HG02870 (cell line): Measurements from ENCODE around the gene C2orf78.
"Not testable (repeated sequence)": the region's sequence is repeated elsewhere in the genome, so short reads cannot be mapped to it uniquely, and the experiment has no call there.

ENCODE experiments used
- ATAC-seq: cut with Tn5 transposase; IDR thresholded peaks from one replicate; pipeline ENCODE4 v1.9.1; 2021; ENCODE audit warnings: mild to moderate bottlenecking, moderate library complexity; ENCODE audit not compliant: unreplicated experiment

C2orf78 gene, protein sequence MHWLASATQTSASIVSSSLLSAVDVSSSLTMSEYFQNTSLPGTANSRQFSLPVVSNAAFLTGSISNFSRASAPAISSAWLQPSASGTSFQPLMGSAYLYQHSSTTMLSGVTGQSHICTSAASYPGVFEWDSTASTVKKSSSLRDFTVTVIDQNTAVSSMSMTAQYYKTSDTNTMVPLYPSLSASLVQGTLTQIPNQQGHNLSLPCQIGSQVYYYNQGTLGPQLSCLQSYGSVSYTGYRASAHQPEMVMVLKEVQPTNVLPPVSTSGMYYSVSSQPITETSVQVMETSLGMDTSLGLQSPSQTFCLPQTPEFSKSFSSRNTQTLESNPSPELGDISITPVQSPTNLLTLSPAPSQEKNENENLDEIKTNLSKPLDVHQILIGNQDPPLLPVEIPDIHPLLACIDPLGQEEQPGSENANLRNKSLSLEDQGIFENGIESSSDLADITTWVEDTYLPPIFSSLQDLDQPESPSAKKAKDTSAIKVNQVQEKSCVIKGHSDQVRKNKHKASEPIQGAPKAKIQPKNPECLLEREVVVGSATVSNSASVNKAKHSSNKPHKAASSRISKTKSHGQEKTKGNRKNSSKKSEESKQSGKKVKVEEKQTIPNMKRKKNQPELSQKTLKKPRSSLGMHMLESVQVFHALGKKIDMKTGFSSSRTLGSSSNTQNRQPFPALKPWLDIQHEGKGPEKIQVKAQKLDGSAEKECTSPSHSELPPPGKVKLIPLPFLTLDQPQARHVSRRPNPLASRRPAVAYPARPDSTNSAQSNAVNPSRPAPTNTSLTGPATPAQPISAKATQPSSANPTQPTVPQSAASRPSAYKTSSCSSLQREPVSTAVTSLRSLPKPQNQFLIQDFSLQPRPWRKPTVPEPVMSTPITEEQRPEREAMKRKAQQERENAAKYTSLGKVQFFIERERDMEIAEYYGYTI

DNA sequence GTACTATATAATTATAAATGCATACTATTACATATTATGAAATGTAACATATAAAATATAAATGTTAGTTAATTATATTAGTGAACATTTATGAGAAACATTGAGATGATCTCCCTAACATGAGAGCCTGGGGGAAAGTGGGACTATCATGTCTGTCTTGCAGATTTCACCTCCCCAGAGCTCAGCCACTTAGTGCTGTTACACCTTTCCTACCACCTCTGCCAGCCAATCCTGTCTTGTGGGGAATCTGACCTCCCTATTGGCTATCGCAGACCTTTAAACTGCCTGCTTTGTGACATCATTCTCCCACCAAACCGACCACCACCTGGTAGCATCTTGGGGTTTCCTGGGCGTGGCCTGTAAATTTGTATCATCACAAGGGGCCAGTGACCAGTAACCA lies at the start of gene C2orf78:
Gene C2orf78, plus strand, starts transcription at position 301 of the 400 bp plus-strand sequence. CDS start 127 bp downstream, outside the sequence.
- not testable (repeated sequence) for ATAC-seq

DNA sequence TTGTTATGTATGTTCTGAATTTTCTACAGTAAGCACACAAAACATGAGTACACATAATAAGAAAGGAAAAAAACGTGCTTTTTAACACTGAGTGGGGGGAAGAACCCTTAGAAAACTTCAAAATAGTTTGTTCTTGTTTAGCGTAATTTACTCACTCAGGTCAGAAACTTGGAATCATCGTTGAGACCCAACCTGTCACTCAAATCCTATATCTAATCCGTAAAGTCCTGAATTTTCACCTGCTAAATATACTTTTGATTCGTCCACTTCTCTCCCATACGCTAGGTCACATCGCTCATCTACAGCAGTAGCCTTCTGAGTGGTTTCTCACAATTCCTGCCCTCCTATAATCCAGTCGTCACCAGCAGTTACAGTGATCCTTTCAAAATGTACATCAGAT lies 47.6 kb upstream of the C2orf78 start:
- ATAC-seq, result no peak

DNA sequence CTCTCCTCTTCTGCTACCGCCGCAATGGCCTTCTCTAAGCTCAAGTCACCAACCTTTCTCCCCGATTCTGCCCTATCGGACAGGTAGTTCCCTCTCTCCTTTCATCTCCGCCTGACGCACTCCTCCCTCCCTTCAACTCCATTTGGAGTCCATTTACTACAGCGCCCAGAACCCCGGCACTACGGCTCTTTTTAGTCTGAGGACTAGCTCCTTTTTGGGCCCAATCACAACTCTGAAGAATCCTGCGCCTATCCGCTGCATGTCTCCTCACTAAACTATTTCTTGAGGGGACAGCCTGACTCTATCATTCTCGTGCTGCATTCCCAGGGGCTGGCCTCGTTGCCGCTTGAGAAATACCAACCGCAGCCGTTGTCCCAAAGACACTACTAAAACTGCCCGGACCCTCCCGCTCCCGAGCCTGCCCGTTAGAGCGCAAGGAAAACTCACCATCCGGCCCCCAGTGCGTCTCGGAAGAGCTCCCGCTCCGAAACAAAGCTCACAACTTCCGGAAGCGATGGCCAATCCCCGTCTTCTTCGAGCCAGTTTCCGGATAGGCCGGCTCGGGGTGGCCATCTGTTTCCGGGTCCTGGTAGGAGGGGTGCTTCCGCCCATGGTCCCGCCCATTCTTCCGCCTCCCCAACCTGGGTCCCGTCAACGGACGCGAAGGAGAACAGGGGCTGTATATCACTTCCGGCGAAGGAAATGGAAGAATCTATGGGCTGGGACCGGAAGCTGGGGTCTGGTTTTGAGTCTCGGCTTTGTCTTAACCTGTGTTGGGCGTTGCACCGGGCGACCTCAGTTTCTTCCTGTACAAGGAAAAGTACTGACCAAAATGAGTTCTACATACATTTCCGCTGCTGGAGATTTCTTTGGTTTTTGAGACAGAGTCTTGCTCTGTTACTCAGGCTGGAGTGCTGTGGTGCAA lies 46.9 kb upstream of the C2orf78 start, which contains the start of gene TPRKB:
Gene TPRKB, minus strand, starts transcription at position 491 of the 925 bp plus-strand sequence. CDS start 2,776 bp downstream, outside the sequence.
- ATAC-seq, result peak; percentile 96

DNA sequence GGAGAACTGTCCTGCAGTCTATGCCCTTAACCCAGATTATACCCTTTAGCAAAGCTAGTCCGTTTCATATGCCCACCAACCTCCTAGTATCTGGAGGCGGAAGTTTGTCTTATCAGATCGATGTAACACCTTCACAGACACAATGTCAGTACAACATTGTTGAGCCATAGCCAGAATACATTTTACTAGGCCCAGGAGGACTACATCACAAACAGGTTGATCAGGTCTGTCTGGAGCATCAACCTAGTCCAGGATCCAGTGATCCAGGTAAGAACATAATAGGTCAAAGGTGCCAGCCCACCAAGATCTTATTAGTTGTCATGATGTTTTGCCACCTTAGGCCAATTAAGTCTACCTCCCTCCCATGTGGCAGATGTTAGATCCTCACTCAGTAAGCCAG lies 44.9 kb upstream of the C2orf78 start:
- ATAC-seq, result no peak

DNA sequence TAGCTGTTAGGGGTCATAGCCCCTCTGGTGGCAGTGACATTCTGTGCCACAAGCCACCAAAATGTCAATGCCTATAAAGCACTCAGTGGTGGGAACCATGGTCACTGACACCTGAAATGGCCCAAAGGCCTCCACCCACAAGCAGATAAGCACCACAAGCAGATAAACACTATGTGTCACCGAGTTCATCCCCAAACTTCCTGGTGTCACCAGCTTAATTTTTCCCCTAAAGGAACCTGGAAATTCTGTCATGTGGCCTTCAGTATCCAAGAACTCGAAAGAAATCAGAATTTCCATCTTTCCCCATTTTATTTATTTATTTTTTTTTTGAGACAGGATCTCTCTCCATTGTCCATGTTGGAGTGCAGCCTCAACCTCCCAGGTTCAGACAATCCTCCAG lies 43.2 kb upstream of the C2orf78 start:
- ATAC-seq, result no peak

DNA sequence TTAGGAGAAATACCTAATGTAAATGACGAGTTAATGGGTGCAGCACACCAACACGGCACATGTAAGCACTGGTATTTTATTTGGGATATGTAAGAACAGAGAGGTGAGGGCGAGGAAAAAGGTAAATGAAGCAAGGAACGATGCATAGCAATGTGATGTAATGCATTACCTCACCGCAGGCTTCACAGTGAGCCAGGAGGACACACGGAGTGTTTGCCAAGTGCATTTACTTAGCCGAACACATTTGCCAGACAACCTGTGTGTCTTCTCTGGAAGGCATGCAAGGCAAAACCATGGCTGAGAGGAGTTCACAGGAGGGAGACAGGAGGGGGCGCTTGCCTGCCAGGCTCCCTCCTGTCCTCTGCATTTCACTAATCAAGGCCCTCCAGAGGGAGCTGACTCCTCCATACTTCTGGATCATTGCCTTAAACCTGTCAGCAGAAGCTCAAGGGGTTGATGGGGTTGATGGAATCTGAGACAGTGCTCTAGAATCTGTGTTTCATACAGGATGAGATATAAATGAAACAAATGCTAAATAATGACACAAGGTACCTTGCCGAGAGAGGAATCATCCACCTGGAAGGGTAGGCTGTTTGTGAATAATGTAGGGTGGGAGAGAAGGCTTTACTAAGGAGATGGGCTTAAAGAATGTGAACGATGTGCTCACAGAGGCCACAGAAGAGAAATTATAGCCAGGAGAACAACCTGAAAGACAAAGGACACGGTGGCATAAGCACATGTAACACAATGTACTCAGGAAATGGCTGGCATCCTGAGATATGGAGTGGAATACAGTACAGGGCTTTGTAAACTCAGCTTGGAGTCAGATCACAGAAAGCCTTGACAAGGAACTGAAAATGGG lies 37.7 kb upstream of the C2orf78 start:
- ATAC-seq, result no peak

DNA sequence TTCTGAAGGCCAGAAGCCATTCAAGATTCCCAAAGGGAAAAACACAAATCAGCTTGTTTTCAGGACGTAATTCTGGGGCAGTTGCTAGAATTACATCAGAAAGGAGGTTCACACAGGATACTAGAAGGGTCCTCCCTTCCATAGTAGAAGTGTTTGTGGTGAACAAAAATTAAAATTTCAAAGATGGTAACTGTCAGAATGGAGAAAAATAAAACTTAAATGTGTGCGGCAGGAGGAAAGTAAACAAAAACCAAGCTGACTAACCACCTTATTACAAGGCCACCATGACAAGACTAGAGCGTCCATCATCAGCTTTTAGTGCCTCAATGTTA lies 37.1 kb upstream of the C2orf78 start:
- ATAC-seq, result no peak

DNA sequence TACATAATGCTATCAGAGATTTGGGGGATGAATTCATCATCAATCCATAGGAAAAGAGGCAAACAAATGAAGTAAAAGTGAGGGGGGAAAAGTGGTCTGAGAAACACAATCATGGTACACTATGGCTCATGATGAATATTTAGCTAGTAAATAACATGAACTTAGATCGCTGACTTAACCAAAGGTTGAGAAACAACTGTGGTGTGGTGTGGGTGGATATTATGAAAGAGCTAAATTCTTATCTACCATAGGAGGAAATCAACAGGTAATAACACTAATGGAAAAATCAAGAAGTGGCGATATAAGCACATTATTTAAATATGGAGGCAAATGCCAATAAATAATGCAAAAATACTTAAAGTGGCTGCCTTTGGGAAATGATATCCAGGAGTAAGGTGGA lies 34.7 kb upstream of the C2orf78 start:
- no peak for ATAC-seq

DNA sequence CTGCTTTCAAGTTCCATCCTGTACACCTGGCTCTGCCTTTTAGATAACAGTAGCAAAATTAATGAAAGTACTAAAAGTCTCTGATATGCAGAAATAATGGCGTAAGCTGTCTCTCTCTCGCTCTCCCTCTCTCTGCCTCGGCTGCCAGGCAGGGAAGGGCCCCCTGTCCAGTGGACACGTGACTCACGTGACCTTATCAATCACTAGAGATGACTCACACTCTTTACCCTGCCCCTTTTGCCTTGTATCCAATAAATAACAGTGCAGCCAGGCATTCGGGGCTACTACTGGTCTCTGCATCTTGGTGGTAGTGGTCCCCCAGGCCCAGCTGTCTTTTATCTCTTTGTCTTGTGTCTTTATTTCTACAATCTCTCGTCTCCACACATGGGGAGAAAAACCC lies 29.7 kb upstream of the C2orf78 start:
- ATAC-seq, result not testable (repeated sequence)

DNA sequence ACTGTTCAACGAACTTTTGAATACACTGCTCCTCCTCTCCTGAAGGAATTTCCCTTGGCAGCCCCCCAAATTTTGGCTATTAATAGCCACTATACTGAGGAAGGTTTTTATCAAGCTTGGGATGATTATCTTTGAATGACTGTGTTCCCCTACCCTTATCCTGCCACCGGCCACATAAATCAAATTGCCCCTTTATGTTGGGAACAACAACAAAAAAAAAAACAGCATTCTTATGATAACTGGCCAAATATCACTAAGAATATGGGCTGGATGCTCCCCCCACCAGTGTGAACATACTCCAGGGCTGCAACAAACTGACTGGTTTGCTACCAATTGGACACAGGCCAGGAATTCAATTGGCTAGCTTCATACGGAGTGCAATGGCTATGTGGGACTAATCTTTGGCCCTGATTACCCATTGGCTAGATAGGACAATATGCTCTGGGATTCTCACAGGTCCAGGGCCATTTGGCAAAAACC lies 24.7 kb upstream of the C2orf78 start:
- ATAC-seq, result no peak

DNA sequence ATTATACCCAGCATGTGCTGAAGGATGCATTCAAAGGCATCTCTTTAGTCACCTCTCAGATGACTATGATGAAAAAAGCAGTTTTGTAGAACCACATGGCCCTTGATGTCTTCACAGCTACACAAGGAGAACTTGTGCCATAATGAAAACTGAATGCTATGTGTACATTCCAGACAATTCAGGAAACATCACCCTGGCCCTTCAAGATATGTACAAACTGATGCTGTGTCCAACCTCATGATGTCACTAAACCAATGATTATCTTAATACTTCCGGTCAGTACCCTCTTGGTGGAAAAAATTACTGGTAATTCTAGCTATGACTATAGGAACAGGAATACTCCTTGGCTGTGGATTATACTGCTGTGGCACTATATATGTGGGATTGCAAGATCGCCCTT lies 24.1 kb upstream of the C2orf78 start:
- ATAC-seq, result no peak

DNA sequence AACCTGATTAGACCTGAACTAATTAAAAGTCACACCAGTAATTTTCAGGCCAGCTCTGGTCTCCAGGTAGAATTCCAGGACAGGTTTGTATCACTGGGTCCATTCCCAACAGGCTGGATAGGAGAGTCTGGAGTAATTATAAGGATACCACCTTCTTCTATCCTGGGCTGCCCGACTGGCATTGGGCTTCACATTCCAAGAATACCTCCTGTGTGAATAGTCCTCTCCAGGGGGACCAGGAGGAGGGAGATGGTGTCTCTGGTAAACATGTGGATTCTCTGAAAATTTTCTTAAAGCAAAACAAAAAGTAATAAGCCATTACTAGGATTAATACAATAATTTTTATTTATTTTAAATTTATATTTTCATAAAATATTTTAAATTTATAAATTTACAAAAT lies 21.4 kb upstream of the C2orf78 start:
- ATAC-seq, result no peak

DNA sequence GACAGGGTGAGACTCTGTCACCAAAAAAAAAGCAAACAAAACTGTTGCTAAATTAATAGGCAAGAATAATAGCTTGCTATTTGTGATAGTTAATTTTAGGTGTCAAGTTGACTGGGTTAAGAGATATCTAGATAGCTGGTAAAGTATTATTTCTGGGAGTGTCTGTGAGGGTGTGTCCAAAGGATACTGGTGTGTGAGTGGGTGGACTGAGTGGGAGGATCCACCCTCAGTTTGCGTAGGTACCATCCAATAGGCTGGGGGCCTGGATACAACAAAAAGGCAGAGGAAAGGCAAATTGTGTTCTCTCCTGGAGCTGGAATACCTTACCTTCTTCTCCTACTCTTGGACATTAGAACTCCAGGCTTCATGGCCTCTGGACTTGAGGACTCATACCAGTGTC lies 19.0 kb upstream of the C2orf78 start:
- no peak for ATAC-seq

DNA sequence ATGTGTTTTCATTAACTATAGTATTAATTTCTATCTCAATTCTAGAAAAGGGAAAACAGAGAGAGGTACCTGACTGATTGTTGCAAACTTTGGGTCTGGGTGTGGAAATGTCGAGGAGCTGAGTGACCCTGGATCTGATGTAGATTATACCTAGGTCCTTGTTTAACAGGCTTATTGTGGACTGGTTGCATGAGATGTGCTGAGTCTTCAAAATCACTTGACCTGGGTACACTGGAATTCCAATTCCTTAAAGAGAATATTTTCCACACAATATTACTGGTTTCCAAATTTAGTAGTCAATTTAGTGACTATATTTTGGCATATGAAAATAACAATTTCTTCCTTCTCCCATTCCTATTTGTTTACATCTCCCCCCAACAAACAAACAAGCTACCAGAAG lies 17.6 kb upstream of the C2orf78 start:
- no peak for ATAC-seq

DNA sequence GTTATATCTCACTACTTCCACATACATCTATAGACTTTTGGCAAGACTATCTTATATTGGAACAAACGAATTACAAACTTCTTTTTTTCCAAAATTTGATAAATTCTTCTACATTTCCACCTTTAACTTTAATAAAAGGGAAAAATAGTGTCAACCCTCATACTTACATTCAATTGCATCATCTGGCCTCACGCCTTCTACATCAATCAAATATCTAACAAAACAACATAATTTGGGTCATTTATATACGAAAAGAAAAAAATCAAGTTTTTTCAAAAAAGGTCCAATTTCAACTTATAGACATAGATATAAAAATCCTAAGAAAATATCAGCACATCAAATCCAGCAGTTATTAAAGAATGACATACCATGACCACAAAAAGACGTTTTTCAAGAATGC lies 17.0 kb upstream of the C2orf78 start:
- no peak for ATAC-seq

DNA sequence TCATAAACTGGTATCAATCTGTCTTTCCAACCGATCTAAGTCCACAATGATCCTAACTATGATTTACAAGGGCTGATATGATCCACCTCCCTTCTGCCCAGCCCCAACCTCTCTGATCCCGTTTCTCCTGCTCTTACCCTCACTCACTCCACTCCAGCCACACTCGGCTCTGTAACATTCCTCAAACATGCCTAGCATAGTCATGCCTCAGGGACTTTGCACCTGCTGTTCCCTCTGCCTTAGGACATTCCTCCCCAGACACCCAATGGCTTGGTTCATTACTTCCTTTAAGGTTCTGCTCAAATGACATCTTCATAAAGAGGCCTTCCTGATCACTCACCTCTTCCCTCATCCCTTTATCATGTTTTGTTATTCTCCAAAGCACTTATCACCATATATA lies 13.3 kb upstream of the C2orf78 start:
- no peak for ATAC-seq

DNA sequence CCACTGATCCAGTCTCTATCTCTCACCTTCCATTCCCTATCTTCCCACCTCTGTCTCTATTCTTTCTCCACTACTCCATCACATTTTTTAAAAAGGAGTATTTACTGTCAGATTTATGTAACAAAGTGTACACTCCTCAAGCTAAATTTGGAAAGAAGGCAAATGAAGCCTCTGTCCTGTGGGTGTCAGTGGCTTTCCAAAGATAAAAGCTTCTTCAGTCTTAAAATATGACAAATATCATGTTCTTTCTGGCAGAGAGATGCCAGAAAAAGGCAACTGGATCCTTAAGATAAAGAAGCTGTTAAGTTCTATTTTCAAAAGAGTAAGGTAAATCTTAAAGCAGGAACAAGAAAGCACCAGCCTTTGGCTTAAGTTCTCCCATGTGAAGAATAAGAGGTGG lies 11.2 kb upstream of the C2orf78 start:
- ATAC-seq, result no peak

DNA sequence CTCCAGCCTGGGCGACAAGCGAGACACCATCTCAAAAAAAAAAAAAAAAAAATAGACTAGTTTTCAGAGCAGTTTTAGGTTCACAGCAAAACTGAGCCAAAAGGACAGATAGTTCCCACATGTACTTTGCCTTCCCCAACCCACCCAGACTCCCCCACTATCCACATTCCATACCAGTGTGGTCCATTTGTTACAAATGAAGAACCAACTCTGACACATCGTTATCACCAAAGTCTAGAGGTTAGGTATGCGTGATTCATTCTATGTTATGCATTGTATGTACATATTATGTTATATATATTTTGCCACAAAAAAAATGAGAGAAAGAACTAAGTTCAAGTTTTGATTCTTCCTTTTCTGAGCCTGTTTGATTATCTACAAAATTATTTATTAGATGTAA lies 7.6 kb upstream of the C2orf78 start:
- ATAC-seq, result no peak

DNA sequence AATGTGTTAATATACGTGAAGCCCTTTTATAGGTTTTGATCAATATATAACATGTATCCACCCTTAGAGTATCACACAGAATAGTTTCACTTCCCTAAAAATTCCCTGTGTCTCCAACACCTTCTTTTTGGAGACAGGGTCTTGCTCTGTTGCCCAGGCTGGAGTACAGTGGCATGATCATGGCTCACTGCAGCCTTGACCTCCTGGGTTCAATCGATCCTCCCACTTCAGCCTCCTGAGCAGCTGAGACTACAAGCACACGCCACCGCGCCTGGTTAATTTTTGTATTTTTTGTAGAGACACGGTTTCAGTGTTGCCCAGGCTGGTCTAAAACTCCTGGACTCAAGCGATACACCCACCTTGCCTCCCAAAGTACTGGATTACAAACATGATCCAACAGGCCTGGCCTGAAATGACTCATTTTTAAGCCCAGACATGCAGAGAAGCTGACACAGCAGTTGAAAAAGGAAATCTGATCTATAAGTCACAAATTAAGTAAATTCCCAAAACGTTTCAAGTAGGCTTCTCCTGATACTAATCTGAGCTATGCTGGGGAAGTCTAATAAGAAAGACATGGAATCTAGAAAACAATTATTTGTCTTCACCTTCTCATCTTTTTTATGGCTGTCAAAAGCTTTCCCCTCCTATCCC lies 7.0 kb upstream of the C2orf78 start:
- no peak for ATAC-seq
